Measurements from ENCODE around the gene ZNF598. TPM values are rescaled to one million over a fixed set of nuclear protein-coding genes. Genes with fewer than 3 reads are reported as not detected.

Gene ZNF598
- total and polyA plus RNA-seq, 7 donors, result 12.8 to 57.0 (median 20.3) TPM

DNA sequence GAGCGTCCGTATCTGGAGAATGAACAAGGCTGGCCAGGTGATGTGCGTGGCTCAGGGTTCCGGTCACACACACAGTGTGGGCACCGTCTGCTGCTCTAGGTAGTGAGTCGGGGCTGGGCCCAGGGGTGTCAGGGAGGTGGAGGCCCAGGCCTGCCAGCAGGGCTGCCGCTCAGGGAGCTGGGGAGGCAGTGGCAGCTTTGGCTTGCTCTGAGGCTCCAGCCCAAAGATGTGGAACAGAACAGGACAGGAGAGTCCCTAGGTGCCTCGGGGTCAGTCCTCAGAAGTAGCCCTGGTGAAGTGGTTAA lies 33.5 kb downstream of the ZNF598 start:
- no peaks in the 10 kb centered on the region for H3K9me3 ChIP-seq
- intact Hi-C loops (cut with DNase I), result no loop called here
- no peak overlapping the region for H3K4me3 ChIP-seq
- TF ChIP-seq POLR2A (IDR thresholded peaks at IDR 0.05) (no peak), EP300 (IDR thresholded peaks at IDR 0.05) (no peak), POLR2AphosphoS5 (IDR thresholded peaks at IDR 0.05) (no peak)
- TF ChIP-seq, protein P1, sequence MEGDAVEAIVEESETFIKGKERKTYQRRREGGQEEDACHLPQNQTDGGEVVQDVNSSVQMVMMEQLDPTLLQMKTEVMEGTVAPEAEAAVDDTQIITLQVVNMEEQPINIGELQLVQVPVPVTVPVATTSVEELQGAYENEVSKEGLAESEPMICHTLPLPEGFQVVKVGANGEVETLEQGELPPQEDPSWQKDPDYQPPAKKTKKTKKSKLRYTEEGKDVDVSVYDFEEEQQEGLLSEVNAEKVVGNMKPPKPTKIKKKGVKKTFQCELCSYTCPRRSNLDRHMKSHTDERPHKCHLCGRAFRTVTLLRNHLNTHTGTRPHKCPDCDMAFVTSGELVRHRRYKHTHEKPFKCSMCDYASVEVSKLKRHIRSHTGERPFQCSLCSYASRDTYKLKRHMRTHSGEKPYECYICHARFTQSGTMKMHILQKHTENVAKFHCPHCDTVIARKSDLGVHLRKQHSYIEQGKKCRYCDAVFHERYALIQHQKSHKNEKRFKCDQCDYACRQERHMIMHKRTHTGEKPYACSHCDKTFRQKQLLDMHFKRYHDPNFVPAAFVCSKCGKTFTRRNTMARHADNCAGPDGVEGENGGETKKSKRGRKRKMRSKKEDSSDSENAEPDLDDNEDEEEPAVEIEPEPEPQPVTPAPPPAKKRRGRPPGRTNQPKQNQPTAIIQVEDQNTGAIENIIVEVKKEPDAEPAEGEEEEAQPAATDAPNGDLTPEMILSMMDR (IDR thresholded peaks at IDR 0.05), result no peak
- peaks cover 0 to 26% (median 20%) of the 10 kb centered on the region in 4 donors for H3K4me1 ChIP-seq
- H3K27ac ChIP-seq, result no peak overlapping the region
- peaks cover 43 to 52% (median 45%) of the 10 kb centered on the region in 4 donors for H3K36me3 ChIP-seq
- DNase-seq, result no peak
- H3K27me3 ChIP-seq, result peaks cover 29 to 73% (median 57%) of the 10 kb centered on the region in 3 donors
- 92 to 96% methylated on average over 8 of the region's 8 CpGs for WGBS, 2 donors

- no peak for DNase-seq
- 92 to 95% methylated on average over 33 of the region's 33 CpGs for WGBS, 2 donors
- Histone ChIP-seq H3K27me3 (peaks cover 24 to 68% (median 52%) of the 10 kb centered on the region in 3 donors), H3K4me3 (no peak overlapping the region), H3K4me1 (peaks cover 0 to 31% (median 26%) of the 10 kb centered on the region in 4 donors), H3K27ac (no peak overlapping the region), H3K36me3 (peaks cover 43 to 52% (median 45%) of the 10 kb centered on the region in 4 donors), H3K9me3 (no peaks in the 10 kb centered on the region)
- intact Hi-C loops (cut with DNase I), result no loop called here
- TF ChIP-seq, protein P1 (IDR thresholded peaks at IDR 0.05), result no peak
Measured at GRCh38 chr16:1975432-1976215, 34.0 kb downstream of the ZNF598 start.

DNA sequence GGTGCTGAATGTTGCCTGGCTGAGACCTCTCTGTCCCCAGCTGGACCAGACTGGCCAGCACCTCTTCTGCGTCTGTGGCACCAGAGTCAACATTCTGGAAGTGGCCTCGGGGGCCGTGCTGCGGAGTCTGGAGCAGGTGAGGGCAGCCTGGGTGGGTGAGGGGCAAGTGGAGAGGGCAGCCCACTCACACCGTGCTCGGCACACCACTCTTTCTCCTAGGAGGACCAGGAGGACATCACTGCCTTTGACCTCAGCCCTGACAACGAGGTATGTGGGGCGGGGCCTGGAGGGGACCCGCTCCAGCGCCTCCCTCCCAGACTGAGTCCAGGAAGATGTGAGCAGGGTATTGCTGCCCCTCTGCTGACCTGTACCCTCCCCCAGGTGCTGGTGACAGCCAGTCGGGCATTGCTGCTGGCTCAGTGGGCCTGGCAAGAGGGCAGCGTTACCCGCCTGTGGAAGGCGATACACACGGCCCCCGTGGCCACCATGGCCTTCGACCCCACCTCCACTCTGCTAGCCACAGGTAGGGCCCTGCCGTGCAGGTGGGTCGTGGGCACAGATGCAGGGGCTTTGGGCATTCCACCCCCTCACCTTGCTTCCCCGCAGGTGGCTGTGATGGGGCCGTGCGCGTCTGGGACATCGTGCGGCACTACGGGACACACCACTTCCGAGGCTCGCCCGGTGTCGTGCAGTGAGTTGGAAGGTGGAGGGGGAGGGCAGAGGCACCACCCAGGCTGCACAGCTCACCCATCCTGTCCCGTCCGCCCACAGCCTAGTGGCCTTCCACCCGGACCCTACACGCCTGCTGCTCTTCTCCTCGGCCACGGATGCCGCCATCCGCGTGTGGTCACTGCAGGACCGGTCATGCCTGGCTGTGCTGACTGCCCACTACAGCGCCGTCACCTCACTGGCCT lies 35.2 kb downstream of the ZNF598 start:
- Histone ChIP-seq H3K36me3 (peaks cover 43 to 52% (median 45%) of the 10 kb centered on the region in 4 donors), H3K9me3 (no peaks in the 10 kb centered on the region), H3K27me3 (peaks cover 12 to 56% (median 40%) of the 10 kb centered on the region in 3 donors), H3K4me1 (peaks cover 0 to 28% (median 26%) of the 10 kb centered on the region in 4 donors), H3K27ac (no peak overlapping the region), H3K4me3 (no peak overlapping the region)
- WGBS, 2 donors, result 95 to 96% methylated on average over 42 of the region's 42 CpGs
- intact Hi-C loops (cut with DNase I), result no loop called here
- TF ChIP-seq POLR2A (IDR thresholded peaks at IDR 0.05), result no peak
- no peak for TF ChIP-seq EP300 (IDR thresholded peaks at IDR 0.05)
- TF ChIP-seq, protein P1 (IDR thresholded peaks at IDR 0.05), result no peak
- no peak for TF ChIP-seq POLR2AphosphoS5 (IDR thresholded peaks at IDR 0.05)
- DNase-seq, result no peak

DNA sequence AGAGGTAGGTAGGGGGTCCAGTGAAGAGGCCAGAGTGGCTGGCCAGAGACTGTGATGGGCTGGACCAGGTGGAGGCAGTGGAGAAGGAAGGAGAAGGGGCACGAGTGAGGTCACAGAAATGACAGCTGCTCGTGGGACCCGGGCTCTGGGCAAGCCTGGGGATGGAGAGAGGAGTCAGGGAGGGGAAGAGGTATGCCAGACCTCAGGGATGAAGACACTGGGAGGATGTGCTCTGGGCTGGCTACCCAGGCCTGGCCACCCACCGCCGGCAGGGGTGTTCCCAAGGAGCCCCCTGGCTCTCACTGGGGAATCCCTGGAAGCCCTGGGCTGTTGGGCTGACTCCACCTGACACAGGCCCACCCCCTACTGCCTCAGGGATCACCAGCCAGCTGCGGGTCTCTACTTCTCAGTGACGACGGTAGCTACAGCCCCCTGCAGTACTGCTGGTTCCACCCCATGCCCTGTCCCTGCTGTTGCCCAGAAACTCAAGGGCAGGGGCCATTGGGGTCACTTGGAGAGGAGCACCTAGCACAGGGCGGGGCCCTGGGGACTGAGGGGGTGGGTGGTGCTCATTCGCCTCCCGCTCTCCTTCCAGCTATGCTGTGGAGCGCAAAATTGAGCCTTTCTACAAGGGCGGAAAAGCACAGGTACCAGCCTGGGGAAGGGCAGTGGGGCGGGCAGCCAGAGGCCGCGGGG lies 36.0 kb downstream of the ZNF598 start:
- H3K4me1 ChIP-seq, result peaks cover 0 to 25% (median 23%) of the 10 kb centered on the region in 4 donors
- H3K9me3 ChIP-seq, result no peaks in the 10 kb centered on the region
- DNase-seq, result no peak
- peaks cover 41 to 48% (median 45%) of the 10 kb centered on the region in 4 donors for H3K36me3 ChIP-seq
- intact Hi-C loops (cut with DNase I), result no loop called here
- WGBS, 2 donors, result 92% methylated on average over 16 of the region's 16 CpGs
- H3K4me3 ChIP-seq, result no peak overlapping the region
- H3K27me3 ChIP-seq, result peaks cover 4 to 48% (median 32%) of the 10 kb centered on the region in 3 donors
- H3K27ac ChIP-seq, result no peak overlapping the region
- TF ChIP-seq EP300 (IDR thresholded peaks at IDR 0.05) (no peak), POLR2AphosphoS5 (IDR thresholded peaks at IDR 0.05) (no peak), POLR2A (IDR thresholded peaks at IDR 0.05) (no peak)
- TF ChIP-seq, protein P1 (IDR thresholded peaks at IDR 0.05), result no peak
